Measurements from ENCODE around the gene VCP. TPM values are rescaled to one million over a fixed set of nuclear protein-coding genes. Genes with fewer than 3 reads are reported as not detected.

Gene VCP
- total and polyA plus RNA-seq, 9 of the 15 experiments (the other 6 are each of a cell fraction or from before 2014, with no cell fraction given) = 7.1 to 257 (median 199) TPM

DNA sequence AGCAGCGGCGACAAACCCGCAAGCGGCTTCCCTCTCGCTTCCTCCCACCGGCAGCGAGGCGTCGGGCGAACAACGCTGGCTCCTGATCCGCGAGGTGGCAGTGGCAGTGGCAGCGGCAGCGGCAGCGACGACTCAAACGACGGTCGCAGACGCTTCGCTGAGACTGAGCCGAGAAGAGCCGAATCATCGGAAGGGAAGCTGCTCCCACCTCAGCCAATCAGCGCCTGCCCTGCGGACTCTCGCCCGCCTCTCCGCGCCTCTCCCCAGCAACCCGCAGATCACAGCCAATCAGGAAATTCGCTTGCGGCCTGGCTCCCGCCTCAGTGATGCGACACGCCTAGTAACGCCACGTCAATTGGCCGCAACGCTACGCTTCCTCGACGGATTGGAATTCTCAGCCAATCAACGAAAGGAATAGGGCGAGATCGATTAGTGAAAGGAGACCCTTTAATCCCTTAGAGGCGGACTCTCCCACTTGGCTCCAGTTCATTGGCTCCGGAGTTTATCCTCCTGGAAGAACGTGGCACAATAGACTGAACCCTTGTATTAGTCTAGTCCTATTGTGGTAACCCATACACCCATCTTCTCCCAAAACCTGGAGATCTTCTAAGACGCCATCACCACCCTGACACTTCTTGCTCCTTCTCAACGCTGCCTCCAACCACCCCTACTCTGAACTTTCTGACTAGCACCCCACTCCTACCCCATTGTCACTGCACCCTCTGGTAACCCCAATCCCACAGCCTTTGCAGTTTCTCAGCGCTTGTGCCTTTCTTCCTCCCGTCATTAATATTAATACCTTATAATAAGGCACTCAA, at the start of gene VCP (continued):
- TF ChIP-seq, protein P1, sequence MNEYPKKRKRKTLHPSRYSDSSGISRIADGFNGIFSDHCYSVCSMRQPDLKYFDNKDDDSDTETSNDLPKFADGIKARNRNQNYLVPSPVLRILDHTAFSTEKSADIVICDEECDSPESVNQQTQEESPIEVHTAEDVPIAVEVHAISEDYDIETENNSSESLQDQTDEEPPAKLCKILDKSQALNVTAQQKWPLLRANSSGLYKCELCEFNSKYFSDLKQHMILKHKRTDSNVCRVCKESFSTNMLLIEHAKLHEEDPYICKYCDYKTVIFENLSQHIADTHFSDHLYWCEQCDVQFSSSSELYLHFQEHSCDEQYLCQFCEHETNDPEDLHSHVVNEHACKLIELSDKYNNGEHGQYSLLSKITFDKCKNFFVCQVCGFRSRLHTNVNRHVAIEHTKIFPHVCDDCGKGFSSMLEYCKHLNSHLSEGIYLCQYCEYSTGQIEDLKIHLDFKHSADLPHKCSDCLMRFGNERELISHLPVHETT (CRISPR knock-in tag; conservative IDR thresholded peaks at IDR 0.05 in 1 of 2, IDR thresholded peaks at IDR 0.05 in 1 of 2) = no peak
- TF ChIP-seq MTF1 (CRISPR knock-in tag; IDR thresholded peaks at IDR 0.05; ENCODE audit: borderline replicate concordance) (no peak), SETDB1 (IDR thresholded peaks at IDR 0.05; ENCODE audit: low read length) (no peak), MBD2 (IDR thresholded peaks at IDR 0.05; ENCODE audit: borderline replicate concordance, low read depth) (peak; percentile 98), BHLHE40 (IDR thresholded peaks at IDR 0.05; ENCODE audit: low read length) (peak; percentile 62; the same call in 1 of the 2 replicates), MYBL2 (IDR thresholded peaks at IDR 0.05; ENCODE audit: low read depth) (no peak), MYBL2 (CRISPR knock-in tag; IDR thresholded peaks at IDR 0.05; ENCODE audit: borderline replicate concordance) (no peak), ZBTB1 (CRISPR knock-in tag; IDR thresholded peaks at IDR 0.05; ENCODE audit: borderline replicate concordance, low read depth) (no peak), ATF7 (IDR thresholded peaks at IDR 0.05) (0 out of 2 replicates have a peak, but pooled peaks have one; percentile 52), TRIM28 (IDR thresholded peaks at IDR 0.05) (no peak), NEUROD1 (IDR thresholded peaks at IDR 0.05; ENCODE audit: borderline replicate concordance, low read depth, low read length, partially characterized antibody) (peak; percentile 92), POLR2H (tag; IDR thresholded peaks at IDR 0.05; ENCODE audit: low read depth) (peak; percentile 84), CBX8 (IDR thresholded peaks at IDR 0.05; ENCODE audit: borderline replicate concordance, extremely low read depth, low read depth, low read length, poor library complexity, severe bottlenecking) (no peak)
- TF ChIP-seq, protein P2, sequence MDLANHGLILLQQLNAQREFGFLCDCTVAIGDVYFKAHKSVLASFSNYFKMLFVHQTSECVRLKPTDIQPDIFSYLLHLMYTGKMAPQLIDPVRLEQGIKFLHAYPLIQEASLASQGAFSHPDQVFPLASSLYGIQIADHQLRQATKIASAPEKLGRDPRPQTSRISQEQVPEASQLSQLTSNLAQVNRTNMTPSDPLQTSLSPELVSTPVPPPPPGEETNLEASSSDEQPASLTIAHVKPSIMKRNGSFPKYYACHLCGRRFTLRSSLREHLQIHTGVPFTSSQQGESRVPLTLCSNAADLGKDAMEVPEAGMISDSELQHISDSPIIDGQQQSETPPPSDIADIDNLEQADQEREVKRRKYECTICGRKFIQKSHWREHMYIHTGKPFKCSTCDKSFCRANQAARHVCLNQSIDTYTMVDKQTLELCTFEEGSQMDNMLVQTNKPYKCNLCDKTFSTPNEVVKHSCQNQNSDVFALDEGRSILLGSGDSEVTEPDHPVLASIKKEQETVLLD (IDR thresholded peaks at IDR 0.05) = no peak
- TF ChIP-seq, protein P3, sequence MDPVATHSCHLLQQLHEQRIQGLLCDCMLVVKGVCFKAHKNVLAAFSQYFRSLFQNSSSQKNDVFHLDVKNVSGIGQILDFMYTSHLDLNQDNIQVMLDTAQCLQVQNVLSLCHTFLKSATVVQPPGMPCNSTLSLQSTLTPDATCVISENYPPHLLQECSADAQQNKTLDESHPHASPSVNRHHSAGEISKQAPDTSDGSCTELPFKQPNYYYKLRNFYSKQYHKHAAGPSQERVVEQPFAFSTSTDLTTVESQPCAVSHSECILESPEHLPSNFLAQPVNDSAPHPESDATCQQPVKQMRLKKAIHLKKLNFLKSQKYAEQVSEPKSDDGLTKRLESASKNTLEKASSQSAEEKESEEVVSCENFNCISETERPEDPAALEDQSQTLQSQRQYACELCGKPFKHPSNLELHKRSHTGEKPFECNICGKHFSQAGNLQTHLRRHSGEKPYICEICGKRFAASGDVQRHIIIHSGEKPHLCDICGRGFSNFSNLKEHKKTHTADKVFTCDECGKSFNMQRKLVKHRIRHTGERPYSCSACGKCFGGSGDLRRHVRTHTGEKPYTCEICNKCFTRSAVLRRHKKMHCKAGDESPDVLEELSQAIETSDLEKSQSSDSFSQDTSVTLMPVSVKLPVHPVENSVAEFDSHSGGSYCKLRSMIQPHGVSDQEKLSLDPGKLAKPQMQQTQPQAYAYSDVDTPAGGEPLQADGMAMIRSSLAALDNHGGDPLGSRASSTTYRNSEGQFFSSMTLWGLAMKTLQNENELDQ (CRISPR knock-in tag; IDR thresholded peaks at IDR 0.05; ENCODE audit: borderline replicate concordance) = no peak
- TF ChIP-seq, protein P4, sequence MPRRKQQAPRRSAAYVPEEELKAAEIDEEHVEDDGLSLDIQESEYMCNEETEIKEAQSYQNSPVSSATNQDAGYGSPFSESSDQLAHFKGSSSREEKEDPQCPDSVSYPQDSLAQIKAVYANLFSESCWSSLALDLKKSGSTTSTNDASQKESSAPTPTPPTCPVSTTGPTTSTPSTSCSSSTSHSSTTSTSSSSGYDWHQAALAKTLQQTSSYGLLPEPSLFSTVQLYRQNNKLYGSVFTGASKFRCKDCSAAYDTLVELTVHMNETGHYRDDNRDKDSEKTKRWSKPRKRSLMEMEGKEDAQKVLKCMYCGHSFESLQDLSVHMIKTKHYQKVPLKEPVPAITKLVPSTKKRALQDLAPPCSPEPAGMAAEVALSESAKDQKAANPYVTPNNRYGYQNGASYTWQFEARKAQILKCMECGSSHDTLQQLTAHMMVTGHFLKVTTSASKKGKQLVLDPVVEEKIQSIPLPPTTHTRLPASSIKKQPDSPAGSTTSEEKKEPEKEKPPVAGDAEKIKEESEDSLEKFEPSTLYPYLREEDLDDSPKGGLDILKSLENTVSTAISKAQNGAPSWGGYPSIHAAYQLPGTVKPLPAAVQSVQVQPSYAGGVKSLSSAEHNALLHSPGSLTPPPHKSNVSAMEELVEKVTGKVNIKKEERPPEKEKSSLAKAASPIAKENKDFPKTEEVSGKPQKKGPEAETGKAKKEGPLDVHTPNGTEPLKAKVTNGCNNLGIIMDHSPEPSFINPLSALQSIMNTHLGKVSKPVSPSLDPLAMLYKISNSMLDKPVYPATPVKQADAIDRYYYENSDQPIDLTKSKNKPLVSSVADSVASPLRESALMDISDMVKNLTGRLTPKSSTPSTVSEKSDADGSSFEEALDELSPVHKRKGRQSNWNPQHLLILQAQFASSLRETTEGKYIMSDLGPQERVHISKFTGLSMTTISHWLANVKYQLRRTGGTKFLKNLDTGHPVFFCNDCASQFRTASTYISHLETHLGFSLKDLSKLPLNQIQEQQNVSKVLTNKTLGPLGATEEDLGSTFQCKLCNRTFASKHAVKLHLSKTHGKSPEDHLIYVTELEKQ (CRISPR knock-in tag; IDR thresholded peaks at IDR 0.05) = no peak

Data from K562 (cell line).